ENCODE measurements around the gene AFAP1L2.

AFAP1L2 gene

DNA sequence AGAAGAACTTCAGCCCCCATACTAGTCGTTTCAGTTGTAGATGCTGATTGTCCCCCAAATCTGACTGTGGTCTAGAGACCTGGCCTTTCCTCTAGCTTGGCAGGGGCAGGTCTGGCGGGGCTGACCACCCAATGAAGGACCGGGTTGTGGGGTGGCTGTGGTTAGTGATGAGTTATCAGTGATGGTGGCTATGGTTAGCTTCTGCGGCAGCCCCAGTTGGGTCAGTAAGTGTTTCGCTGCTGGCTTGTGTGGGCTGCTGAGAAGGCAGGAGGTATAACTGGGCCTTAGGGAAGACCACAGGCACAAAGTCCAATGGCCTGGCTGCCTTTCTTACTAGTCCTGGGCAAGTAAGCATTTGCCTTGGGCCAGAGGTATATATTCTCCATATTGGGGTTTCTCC, 143.9 kb downstream of the AFAP1L2 start:
- no peak for DNase-seq

DNA sequence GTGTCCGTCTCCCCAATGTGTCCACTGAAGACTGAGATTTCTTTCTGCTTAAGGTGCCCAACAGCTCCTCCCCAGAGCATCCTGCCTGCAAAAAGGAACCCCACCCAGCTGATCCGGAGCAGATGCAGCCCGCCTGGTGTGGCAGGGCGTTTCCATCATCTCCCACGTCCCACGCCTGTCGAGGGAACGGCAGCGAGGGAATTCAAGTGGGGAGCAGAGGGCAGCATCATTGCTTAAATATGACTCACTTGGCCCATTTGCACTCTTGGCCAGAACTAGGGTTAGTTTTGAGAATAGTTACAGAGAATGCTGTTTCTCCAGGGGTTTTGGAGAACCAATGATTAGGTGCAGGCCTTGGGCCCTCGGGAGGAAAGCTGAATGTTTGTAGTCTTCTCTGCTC, 144.5 kb downstream of the AFAP1L2 start:
- no peak for DNase-seq

GRCh38 chr10:114258274-114258840, 145.9 kb downstream of the AFAP1L2 start:
- no peak for DNase-seq

DNA sequence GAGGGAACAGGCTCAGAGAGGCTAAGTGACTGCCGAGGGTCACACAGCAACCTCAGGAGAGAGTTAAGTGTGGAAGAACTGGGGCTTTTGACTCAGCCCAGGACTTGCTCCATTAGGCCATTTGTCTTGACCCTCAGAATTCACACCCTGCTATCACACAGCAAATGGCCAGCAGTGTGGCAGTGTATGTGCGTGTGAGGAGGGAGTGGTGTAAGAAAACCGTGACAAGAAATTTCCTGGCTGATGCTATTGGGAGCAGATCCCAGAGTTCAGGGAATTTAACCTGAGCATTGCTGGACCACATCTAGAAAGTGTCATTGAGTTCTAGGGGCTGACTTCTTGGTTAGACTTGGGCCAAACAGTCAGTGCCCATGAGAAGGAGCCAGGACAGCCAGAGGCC, 146.8 kb downstream of the AFAP1L2 start:
- no peak for DNase-seq

- DNase-seq: no peak
Observed at GRCh38 chr10:114256822-114257221, 147.5 kb downstream of the AFAP1L2 start.

DNA sequence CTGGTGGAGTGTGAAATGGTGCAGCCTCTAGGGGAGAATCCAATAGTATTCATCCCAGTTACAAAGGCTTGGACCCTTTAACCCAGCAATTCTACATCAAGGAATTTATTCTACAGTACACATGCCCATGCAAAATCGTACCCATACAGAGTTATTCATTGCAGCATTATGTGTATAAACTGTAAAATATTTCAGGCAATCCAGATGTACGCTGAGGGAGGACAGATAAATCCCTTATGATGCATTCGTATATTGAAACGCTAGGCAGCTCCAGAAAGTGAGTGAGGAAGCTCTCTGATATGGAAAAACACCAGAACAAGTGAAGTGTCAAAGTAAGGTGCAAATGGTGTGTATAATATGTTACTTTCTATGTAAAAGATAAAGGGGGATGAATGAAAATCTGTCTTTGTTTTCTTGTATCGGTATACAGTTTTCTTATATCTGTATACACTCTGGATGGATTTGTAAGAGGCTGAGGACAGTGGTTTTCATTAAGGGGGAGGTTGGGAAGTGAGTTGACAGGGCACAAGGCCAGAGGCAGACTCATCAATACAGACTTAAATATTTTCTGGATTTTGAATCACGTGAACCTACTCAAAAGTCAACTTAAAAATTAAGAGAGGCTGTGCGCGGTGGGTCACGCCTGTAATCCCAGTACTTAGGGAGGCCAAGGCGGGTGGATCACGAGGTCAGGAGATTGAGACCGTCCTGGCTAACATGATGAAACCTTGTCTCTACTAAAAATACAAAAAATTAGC, 148.1 kb downstream of the AFAP1L2 start:
- DNase-seq: no peak

DNA sequence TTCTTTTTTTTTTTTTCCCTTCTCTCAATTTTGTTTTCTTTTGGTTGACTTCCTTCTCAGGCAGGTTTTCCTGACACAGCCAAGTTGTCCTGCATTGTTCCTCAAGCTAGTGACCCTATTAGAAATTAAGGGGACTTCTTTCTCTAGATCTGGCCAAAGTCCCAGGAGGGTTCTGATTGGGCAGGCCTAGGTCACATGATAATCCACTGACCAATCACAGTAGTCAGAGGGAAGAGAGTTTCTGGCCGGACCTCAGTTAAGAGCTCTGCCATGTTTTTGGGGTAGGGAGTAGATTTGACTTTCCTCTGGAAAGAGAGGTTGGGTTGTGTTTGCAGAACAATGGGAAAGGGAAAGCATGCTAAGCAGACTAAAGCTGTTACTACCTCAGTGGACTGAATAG, 149.1 kb downstream of the AFAP1L2 start:
- no peak for DNase-seq

- DNase-seq: no peak
Observed at GRCh38 chr10:114252883-114253282, 151.4 kb downstream of the AFAP1L2 start.

DNA sequence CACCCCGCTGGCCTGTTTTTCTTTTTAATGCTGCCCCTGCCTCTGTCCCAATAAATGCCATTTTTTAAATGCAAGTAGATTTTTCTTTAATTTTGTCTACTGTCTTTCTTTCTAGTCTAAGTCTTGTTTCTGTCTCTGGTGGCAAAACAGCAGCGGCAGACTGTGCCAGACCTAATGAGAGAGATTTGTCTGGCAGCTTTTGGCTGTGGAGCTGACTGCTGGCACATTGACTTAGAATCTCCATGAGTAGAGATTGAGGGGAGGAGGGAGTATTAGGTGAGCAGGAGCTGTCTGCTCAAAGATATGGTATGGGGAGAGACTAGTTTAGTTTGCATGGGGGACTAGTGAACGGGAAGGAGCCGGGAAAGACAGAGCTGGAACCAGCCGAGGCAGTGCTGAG, 152.2 kb downstream of the AFAP1L2 start:
- DNase-seq: no peak

DNA sequence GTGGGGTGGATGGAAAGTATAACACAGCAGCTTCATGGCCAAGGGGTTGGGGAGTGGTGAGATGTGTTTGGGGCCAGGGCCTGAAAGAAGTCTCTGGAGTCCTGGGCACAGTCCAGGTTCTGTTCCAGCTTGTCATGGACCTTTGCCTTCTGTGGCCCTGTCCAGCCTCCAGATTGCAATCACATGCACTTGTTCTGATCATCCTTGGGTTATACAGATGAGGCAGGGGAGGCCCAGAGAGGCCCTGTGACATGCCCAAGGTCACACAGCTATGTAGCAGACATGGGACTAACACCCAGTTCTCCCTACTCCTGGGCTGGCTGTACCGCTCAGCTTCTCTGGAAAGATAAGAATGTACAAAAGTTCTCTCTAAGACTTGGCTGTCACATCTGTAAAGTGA, 153.6 kb downstream of the AFAP1L2 start:
- DNase-seq: no peak

DNA sequence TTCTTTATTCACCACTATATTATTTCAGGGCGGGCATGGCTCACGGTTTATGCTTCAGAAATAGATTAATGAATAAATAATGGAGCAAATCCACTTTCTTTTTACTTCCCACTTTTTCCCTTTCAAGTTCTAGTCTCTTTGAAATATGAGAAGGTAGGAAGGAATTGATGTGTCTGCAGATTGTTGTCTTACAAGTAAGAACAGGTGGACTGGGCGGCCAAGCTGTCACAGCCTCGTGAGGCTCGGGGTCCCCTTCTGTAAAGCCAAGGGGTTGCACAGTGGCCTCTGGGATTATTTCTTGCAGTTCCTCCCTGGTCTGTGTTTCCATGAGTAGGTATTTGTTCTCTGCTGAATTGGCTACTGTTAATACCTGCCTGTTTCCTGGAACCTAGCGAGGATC, 154.1 kb downstream of the AFAP1L2 start:
- no peak for DNase-seq

GRCh38 chr10:114246679-114247305, 157.5 kb downstream of the AFAP1L2 start:
- no peak for DNase-seq

DNA sequence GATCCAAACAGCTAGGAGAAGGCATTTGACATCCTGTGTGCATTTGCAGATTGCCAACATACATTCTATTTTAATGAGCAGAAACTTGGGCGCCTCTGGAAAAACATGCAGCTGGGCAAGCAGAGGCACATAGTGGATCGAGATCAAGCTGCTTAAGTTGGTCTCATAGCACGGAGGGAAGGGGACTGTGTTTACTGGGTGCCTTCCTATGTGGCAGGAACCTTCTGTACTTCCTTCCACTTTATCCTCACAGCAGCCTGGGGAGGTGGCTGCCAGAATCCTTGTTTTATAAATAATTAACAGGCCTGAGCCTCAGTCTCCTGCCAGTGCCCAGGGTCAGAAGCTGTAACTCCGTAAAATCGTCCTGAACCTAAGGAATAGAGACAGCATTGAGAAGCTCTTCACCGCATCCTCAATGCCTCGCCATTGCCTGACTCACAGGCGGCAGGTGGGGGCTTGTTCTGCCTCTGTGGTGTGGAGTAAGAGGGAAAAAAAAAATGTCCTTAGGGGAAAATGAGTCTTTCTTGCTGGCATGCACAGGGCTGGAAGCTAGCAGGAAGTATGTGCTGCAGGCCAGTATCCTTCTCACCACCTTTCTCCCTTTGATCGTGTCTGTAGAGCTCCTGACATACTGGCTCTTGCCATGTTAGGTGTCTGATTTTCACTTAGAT, 159.0 kb downstream of the AFAP1L2 start:
- DNase-seq: no peak

All from stimulated activated CD4-positive, alpha-beta T cell treated with anti-CD3 and anti-CD28 coated beads, Interleukin-4, amount 100 ng/mL, for 4 hours (primary cell).